ENCODE measurements around the gene VPS13D.
"Not testable (repeated sequence)": the region's sequence is repeated elsewhere in the genome, so short reads cannot be mapped to it uniquely, and the experiment has no call there.

Gene VPS13D

DNA sequence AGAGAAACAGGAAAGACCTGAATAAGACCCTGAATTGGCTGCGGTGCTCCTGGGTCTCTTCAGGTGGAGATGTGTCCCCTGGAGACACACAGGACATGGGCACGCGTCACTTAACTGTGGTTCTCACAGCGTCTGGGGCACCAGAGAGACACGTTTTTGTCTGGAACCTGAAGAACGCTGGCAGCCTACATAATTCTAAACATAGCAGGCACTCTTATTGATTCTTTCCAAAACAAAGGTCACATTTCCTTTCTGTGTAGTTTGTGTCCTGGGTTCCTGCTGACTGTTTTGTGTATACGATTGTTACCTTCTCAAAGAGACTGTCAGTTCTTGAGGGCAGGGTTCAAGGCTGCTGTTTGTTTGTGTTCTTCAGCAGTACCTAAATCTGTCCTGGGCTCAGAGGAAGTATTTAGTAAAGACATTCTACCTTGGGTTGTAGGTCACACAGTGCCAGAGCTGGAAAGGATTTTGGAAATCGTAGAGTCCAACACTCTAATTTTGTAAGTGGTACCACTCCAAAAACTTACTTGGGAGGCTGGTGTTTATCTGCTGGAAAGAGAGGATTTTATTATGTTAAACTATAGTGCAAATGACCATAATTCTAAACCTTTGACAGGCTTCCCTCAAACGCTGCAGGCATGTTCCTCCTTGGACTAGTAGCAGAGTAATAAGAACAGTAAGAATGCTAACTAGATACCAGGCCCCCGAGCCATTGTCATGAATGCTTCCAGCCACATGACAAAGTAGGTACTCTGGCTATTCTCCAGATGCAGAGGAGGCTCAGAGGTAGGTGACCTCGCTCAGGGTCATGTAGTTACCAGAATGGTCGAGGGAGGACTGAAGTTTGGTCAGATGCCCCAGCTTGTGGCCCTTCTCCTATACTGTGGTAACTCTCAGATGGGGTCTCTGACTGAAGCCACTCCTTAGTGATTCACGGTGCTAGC lies 223.8 kb downstream of the VPS13D start:
- DNase-seq, result no peak

DNA sequence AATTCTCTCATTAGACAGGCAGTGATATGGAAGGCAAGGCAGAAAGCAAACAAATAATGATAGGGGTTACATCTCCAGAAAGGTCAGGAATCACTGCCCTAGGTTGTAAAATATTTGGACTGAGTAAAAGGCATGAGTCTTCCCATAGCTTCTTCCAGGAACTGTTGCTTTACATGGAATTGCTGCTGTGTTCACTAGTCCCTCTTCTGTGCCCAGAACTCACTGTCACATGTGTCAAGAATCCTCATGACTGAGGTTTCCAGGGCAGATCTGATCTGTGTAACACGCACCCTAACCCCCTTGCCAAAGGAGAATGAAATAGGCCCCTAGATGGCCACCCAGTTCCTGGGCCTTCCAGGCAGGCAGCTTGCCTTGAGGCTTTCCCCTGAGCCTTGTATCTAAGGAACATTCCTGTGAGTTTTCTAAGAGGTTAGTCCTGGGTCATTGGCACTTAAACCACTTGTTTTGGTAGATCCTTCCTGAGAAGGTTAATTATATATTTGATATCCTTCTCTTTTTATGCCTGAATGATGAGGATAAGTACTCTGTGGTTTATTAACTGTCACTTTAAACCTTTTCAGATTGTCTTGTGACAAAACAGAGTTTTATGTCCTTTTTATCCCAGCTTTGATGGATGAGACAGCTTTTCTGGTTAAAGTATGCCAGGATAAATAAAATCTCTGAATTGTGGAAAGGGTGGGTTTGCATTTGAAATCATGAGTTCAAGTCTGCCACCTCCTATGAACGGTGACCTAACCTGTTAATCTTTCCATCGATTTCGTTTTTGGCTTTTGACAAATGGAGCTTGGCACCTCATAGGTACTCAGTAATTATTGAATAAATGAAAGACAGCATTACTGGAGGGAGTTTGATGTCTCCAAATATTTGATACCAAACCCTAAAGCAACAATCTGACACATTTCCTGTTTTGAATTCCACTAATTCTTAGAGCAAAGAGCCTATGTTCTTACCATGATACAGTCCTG lies 224.9 kb downstream of the VPS13D start:
- DNase-seq, result peak; percentile 55

DNA sequence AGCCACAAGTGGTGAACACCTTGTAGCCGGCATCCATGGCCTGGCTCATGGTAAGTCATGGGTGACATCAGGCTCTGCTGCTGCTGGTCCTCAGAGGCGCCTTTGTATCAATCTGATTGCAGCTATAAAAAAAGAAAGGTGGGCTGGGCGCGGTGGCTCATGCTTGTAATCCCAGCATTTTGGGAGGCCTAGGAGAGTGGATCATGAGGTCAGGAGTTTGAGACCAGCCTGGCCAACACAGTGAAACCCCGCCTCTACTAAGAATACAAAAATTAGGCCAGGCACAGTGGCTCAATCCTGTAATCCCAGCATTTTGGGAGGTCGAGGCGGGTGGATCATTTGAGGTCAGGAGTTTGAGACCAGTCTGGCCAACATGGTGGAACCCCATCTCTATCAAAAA lies 226.3 kb downstream of the VPS13D start:
- DNase-seq, result not testable (repeated sequence)

DNA sequence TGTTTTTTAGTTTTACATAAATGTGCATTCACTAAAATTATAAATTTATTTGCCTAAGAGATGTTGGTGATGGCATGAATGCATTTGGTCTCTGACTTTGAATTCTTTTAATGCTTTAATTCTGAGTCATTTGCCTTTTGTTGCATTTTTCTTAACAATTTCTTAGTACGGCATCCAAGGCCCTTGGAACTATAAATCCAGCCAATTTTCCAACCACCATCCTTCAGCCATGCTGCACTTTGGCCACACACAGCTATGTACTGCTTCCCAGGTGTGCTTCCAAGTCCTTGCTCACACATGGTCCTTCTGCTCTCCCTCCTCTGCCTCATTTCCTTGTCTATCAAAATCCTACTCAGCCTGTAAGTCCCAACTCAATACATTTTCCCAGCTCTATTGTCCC lies 227.1 kb downstream of the VPS13D start:
- DNase-seq, result no peak

DNA sequence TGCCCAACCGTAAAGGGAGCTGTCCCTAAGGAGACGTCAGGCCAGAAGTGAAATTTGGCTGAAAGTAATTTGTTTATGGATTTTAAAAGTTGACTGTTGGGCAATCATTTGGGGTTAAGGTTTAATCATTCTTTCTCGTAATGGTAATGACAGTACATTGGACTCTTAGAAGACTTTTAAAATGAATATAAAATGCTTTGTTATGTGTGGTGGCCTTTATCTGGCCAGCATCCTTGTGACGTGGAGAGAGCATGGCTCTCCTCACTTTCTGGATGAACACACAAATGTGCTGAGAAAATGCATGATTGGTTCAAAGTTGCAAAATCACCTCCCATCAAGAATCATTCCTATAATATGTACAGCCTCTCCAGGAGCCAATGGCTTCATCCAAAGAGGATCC lies 227.9 kb downstream of the VPS13D start:
- DNase-seq, result no peak

DNA sequence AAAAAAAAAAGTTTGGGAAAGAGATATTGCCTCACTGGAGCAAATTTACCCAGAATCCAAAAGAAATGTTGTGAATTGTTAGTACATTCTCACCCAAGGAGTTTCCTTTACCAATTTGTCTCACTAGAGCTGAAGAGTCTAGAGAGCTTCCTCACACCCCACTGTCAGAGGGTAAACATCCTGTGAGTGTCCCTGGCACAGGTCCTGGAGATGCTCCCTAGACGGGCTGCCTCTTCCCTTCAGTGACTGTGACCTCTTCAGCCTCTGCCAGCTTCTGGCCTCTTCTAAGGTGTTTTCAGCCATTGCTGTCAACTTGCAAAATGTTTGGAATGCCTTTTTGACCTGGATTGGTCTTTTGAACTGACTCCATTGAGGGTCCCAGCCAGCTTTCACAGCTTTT lies 228.7 kb downstream of the VPS13D start:
- no peak for DNase-seq

DNA sequence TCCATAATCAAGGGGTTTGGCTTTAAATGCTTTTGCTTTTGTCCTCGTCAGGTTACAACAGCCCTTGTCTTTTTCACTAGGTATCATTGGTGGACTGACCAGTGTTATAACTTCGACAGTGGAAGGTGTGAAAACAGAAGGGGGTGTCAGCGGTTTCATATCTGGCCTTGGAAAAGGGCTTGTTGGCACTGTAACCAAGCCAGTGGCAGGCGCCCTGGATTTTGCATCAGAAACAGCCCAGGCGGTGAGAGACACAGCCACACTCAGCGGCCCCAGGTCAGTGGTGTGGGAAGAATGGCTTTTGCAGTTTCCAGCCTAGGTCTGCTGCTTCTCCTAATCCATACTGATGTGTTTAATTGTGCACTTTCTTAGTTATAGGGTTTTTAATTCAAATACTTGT lies 230.3 kb downstream of the VPS13D start:
- DNase-seq, result no peak

DNA sequence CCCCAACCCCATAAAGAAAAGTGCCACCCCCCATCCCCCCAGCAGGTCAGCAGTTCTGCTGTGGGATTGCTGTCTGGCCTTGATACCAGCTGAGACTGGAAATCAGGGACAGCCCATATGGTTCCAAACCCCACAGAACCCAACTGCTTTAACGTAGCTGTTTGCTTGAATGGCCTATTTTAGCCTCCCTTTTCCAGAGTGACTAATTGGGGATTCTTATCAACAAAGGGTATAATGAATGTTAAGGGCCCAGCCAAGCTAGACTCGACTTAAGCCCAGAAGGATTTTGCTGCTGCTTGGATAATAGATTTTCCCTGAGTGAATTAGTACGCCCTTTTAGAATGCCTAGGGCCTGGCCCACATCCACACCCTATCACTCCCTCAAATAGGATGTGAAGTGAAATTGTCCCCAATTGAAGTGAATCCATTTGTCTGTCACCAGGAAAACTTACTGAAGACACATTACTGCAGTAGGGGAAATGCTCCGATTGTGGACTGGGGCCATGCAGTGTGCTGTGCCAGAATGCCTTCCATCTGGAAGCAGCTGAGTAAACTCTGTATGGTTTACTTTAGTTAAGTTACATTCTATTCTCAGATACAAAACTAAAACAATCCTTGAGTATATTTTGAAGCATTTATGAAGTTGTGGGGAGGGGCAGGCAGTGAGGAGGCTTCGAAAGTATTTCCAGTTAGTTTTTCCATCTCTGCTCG lies 231.2 kb downstream of the VPS13D start:
- no peak for DNase-seq

DNA sequence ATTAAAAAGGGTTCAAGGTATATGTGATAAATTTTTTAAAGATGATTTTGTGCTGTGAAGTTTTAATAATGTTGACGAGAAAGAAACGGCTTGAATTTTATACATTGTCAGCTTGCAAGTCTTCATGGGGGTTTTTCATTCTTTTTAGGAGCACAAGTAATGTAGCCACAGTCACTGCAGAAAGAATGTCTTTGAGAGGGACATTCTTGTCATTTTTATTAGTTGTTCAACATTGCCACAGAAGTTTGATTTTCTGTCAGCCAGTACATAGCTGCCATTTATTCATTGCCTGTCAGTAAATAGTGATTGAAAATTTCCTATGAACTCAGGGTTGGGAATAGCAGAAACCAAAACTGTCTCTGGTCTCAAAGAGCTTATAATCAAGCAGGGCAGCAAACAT lies 231.9 kb downstream of the VPS13D start:
- no peak for DNase-seq

DNA sequence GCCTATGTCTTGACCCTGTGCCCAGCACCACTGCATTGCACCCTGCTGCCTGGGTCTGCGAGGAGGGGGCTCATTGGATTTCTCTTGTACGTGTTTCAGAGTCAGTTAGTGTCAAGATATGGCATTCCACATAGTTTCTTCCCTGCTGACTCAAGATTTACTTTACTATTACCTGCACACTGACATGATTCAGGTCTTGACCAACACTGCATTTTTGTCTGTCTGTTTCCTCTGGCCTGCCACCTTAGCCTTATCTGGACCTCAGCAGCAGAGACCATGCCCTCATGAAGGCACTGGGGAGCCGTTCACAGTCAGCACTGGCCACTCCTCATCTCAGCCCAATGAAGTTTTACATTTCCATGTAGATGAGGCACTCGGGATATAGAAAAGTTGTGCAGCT lies 232.8 kb downstream of the VPS13D start:
- no peak for DNase-seq

DNA sequence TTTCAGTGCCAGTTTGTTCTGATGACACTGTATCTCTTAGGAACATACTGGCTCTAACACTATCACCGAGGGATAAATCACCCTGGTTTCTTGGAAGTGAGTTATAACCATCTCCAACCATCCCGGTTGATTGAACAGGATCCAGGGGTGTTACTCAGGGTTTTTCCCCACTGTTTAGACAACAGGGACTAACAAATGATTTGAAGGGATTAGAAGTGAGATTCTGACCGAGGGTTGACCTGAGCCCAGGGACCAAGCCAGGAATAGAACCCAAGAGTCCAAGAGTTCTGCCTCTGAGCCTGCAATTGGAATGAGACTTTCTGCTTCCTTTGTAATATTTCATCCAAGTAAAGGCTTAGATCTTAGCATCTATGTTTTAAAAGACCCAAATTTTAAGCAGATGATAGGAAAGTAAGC lies 234.2 kb downstream of the VPS13D start:
- no peak for DNase-seq

DNA sequence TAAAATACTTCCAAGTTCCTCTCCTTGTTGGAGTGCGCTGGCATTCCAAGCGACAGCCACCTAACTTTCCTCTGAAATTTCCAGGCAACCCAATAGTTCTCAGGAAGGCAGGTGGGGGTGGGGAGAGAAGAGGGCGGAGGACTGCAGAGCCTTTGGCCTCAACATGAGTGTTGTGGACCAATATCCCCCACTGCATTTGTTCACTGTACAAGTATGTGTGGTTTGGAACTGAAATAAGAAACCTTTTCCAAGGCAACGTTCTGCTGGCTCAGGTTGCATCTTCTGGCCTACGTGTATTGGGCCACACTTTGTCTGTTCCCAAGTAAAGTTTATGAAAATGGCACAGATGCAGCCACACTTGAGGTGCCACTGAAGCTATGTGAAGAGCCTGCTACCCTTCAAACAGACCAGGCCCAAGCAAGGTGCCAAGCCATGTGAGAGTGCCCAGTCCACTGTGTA lies 234.8 kb downstream of the VPS13D start:
- no peak for DNase-seq

DNA sequence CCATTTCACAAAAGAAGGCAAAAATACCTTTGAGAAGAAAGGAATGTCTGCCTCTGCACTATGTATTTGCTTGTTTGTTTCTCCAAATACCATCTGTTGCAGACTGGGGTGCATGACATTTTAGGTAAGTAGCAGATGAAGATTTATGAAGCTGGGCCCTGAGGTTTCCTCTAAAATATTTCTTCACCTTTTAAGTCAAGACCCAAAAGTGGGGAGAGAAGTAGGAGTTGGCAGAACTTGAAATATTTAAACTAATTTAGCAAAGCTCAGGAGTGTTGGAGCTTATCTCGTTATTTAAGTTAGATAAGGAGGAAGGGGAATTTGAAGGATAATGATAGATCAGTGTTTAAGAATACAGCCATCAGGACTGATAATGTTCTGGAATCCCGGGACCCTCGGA lies 235.3 kb downstream of the VPS13D start:
- no peak for DNase-seq

DNA sequence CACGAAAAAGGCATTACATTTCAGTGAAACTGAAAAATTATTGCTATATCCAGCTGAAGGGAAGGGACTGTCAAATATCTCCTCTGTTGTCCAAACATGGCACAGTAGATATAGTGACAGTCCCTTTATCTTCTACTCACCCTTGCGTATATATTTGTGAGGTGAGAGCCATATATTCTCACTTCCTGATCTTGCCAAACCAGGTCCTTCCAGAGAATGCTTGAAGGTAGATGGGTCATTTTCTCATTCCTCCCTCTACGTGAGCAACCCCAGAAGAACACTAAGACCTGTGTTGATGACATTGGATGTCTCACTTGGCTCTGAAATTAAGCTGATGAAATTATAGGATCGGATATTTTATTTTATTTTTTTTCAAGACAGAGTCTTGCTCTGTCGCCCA lies 237.0 kb downstream of the VPS13D start:
- DNase-seq, result no peak

DNA sequence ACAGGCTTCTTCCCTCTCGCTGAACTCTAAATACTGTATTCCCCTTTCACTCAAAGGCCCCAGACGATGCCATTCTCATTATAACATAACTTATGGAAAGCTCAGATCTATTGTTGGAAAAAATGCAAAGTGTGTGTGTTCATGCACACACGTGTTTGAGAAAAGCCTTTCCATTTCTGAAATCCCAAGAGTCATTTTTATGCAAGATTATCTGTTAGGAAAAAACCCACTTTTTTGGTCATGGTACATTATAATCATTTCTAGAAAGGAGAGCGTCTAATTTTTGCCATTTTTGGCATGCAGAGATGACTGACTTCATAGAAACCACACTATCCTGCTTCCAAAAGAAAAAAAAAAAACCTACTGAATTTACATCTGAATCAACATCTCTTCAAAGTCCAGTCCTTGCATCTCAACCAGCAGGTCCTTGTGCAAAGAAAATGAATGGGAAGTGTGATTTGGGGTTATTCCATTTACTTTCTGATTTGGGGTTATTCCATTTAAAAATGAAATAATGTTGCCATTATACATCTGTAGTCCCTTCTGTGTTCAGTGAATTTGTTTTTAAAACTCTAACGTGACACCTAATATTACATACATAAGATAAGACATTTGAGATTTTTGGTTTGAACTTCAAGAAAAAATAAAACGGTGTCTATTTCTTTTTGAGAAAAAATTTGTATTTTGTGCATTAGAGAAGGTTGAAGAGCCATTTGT lies 237.9 kb downstream of the VPS13D start:
- DNase-seq, result no peak

DNA sequence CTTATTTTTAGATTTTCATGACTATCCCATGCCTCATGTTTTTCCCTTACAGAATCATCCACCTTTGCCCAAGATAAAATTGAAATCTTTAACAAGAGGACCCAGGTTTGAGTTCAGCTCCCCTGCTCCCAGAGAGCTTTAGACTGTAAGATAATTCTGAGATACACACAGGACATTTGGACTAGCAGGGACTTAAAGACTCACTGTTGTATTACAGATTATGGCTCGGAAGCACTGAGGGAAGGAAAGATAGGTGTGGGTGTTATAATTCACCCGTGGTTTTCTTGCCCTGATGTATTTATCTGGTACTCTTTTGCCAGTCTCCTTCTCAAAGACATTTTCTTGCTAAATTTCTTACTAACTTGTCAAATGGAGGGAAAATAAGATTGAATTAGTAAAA lies 238.5 kb downstream of the VPS13D start:
- no peak for DNase-seq

DNA sequence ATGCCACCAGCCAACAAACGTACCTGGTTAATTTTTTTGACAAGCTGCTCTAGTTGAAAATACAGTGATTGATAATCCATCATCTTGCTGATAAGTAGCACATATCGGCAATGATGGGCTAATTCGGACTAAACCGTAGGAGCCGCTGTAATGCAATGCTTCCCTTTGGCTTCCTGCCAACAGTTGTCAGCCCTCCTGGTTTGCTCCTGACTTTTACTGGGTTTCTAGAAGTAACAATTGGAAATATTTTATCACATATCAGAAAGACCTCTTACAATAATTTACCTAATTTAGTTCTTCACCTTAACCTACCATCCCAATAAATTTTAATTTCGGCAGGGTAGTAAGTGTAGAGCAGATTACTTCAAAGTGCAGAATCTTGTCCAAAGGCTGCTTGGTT lies 239.7 kb downstream of the VPS13D start:
- DNase-seq, result no peak

DNA sequence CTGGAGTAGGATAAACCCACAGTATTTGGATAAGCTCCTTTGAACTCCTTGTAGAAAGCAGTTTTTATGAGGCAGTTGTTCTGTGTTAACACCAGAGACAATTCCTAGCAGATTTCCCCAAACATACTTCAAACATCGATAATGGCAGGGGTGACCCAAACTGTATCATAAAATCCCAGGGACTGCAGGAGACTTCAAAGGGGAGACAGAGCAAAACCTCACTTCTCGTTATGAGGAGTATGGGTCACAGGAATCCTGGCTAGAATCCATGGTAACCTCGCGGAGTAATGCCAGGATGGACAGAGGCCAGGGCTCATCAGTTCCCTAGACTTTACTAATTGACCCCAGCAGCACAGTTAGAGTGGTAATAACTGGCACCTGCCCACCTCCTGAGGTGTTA lies 240.2 kb downstream of the VPS13D start:
- no peak for DNase-seq

DNA sequence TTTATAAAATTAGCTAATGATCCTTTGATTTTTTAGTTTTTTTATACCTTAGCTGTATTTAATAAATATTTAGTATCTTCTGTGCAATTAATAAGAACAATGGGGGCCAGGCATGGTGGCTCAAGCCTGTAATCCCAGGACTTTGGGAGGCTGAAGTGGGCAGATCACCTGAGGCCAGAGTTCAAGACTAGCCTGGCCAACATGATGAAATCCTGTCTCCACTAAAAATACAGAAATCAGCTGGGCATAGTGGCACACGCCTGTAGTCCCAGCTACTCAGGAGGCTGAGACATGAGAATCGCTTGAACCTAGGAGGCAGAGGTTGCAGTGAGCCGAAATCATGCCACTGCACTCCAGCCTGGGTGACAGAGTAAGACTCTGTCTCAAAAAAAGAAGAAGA lies 241.1 kb downstream of the VPS13D start:
- DNase-seq, result not testable (repeated sequence)

DNA sequence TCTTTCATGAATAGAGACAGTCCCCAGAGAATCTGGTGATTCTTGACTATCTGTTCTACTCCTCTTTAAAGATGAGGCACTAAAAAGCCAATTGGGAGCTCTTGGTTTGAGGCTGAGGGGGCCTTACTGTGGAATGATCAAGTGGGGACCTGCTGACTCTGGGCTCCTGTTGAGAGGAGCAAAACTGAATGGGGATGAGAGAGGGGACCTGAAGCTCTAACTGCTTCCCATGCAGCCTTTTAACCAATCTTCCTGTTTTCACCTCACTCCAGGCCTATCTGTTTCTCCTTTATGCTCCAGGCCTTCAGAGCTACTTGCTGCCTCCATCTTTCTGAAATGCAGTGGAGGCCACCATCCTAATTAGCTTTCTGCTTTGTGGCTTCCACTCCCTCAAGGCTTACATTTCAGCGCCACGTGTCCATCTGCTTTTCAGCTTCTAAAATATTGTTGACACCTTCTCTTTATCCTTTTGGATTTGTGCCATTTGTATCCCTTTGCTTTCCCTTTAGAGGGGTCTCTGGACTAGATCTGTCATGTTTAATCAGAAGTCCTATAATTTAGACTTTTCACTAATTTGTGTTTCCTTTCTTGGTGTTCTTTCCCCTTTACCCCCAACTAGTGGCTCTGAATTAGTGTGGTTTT lies 242.4 kb downstream of the VPS13D start:
- DNase-seq, result no peak

DNA sequence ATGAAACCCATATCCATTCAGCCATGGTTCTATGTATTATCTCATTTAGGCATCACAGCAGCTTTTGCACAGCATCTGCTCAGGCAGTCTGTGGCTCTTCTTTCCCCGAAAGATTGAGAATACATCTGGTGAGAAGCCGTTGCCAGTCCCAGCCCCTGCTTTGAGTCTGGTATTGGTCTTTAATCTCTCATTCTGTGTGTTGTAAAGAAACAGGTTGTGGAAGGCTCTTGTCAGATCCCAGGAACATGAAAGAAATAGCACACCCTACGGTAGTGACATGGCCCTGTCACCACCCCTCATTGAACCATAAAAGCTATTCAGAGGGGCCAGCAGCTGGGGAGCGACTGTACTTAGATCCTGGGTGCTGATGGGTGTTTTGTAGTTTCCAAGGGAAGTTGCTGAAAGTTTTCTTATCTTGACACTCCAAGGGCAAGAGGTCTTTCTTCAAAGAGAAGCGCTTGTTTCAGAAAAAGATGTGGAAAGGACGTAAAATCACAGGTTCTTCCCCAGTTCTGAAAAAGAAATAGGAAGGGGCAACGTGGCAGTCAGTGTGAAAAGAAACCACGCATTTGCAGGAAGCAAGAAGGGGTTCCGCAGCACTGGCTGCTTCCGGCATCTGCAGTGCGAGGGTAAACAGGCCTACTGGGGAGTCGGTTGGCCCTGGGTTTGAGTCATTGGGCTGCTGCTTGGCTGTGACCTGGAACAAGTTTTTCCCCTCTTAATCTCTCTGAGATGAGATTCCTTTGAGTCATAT lies 243.1 kb downstream of the VPS13D start:
- no peak for DNase-seq

Data from NCI-H2227 treated with DMSO at 0.1 percent for 48 hours (cell line).